Pancreas (tissue), 10 donors: ENCODE results near the gene DMBX1. TPM values are rescaled to one million over a fixed set of nuclear protein-coding genes. Genes with fewer than 3 reads are reported as not detected.

Experiments
- ATAC-seq, 4 donors: fragments of 200-7000 bp; cut with Tn5 transposase; one replicate each; pipeline versions ENCODE4 v1.8.0 to v1.9.1; 2020; ENCODE audit warnings: mild to moderate bottlenecking in 4 of 4, moderate library complexity in 4 of 4
- DNase-seq, 6 donors: peaks; one replicate each; pipeline ENCODE4 v3.0.0-alpha.2; 2020
- FAIRE-seq: peaks from 2 replicates; lab custom pipeline; 2012; peaks lifted over from hg19 to GRCh38; lab: Jason Lieb, UNC
- H3K27ac ChIP-seq, 4 donors: fragments of 200-600 bp; sonication (generic); 1 replicate in 3 of 4; 2 replicates in 1 of 4; pipeline versions ENCODE4 v1.5.0 to v1.8.0; 2020
- H3K27me3 ChIP-seq, 4 donors: fragments of 200-600 bp; one replicate each; pipeline ENCODE4 v1.8.0; 2021
- H3K36me3 ChIP-seq, 3 donors: fragments of 200-600 bp; sonication (generic) in 1 of 3; one replicate each; pipeline versions ENCODE4 v1.5.0 to v1.8.0; 2020 to 2021
- H3K4me1 ChIP-seq, 3 donors: fragments of 200-600 bp; one replicate each; pipeline ENCODE4 v1.8.0; 2021
- H3K4me3 ChIP-seq, 4 donors: fragments of 200-600 bp; sonication (generic) in 2 of 4; one replicate each; pipeline versions ENCODE4 v1.5.0 to v1.8.0; 2020 to 2021
- H3K9me3 ChIP-seq, 4 donors: fragments of 200-600 bp; one replicate each; pipeline ENCODE4 v1.8.0; 2021
- CTCF ChIP-seq, 4 donors: fragments of 200-600 bp; sonication (generic) in 3 of 4; IDR thresholded peaks; one replicate each; pipeline versions ENCODE4 v1.5.0 to v1.8.0; 2021; ENCODE audit warnings: antibody characterized with exemption in 4 of 4
- WGBS, 2 donors: extraction: QIAGEN DNeasy Blood & Tissue Kit; methylation state at CpG; one replicate each; pipeline ENCODE4 v1.1.7; 2013; 5-methylcytosine and 5-hydroxymethylcytosine counted together
- intact Hi-C, 3 donors: fragments of 100-400 bp; cut with DNase I; formaldehyde crosslinking; loops; one replicate each; pipeline versions ENCODE4 v1.11.1 to v1.14.2; 2022
- polyA plus RNA-seq, 2 donors: library from polyadenylated mRNA; stranded (reverse); fragments of 200-250 nt; gene quantifications; one replicate each; pipeline ENCODE4 v1.2.3, GENCODE V29; 2013
- total RNA-seq, 6 donors: library from RNA; stranded (reverse); fragmentation: NEBNext Ultra II Directional in 4 of 6; extraction: Animal tissue kit (Norgen Biotek cat#: 25700) in 4 of 6; gene quantifications; one replicate each; pipeline versions ENCODE4 v1.2.1 to v1.2.4, GENCODE V29; 2021 to 2023
- donor health status: healthy with polysubstance abuse.
- donor health status: DM: no; HTN: no; CAD: no; lungs with moderate emphysema.
- donor health status: DM: no; HTN: no; CAD: no.
- donor health status: control.
- donor health status: control.
- donor health status: Bipolar disorder and iron deficiency.
- donor health status: DM: yes; HTN: yes; CAD: no.
- donor health status: DM: no; HTN: no; CAD: no.
- donor health status: DM: no; HTN: no; CAD: no.
- donor health status: DM: yes; HTN: yes; CAD: no.

The DMBX1 gene
- total and polyA plus RNA-seq, 8 donors: not detected

- no peaks in the 10 kb centered on the region for H3K4me1 ChIP-seq
- H3K27me3 ChIP-seq: no peaks in the 10 kb centered on the region
- TF ChIP-seq CTCF (IDR thresholded peaks at IDR 0.05): no peak
- no peak for ATAC-seq
- no peak overlapping the region for H3K4me3 ChIP-seq
- DNase-seq: peak in 1 of 6 donors; percentile 42
- WGBS, 2 donors: 75 to 84% methylated on average over 15 of the region's 15 CpGs
- H3K9me3 ChIP-seq: no peaks in the 10 kb centered on the region
- H3K36me3 ChIP-seq: no peaks in the 10 kb centered on the region
- intact Hi-C loops: no loop called here
- no peak for FAIRE-seq
- H3K27ac ChIP-seq: no peak overlapping the region
These were observed 30.7 kb downstream of the DMBX1 start for GRCh38 chr1:46520063-46520911.

GRCh38 chr1:46521414-46521813, 31.8 kb downstream of the DMBX1 start:
- DNase-seq: peak in 1 of 6 donors; percentile 12
- no peaks in the 10 kb centered on the region for H3K36me3 ChIP-seq
- ATAC-seq: no peak
- H3K4me3 ChIP-seq: no peak overlapping the region
- intact Hi-C loops: no loop called here
- WGBS, 2 donors: 87 to 89% methylated on average over 2 of the region's 2 CpGs
- no peak for TF ChIP-seq CTCF (IDR thresholded peaks at IDR 0.05)
- no peak for FAIRE-seq
- peak overlapping the region in 1 of 4 donors; percentile 48 for H3K27ac ChIP-seq
- H3K27me3 ChIP-seq: no peaks in the 10 kb centered on the region
- H3K9me3 ChIP-seq: no peaks in the 10 kb centered on the region
- H3K4me1 ChIP-seq: no peaks in the 10 kb centered on the region

- Histone ChIP-seq H3K27me3 (no peaks in the 10 kb centered on the region), H3K4me3 (no peak overlapping the region), H3K36me3 (no peaks in the 10 kb centered on the region), H3K9me3 (no peaks in the 10 kb centered on the region), H3K27ac (peak overlapping the region; percentile 16 to 48 (median 23)), H3K4me1 (no peaks in the 10 kb centered on the region)
- FAIRE-seq (no peak), DNase-seq (peak in 4 of 6 donors; percentile 43 to 56 (median 48)), ATAC-seq (peak; percentile 58 to 73 (median 66))
- WGBS, 2 donors: 25 to 31% methylated on average over 16 of the region's 16 CpGs
- no peak for TF ChIP-seq CTCF (IDR thresholded peaks at IDR 0.05)
- intact Hi-C loops: no loop called here
These were observed 32.7 kb downstream of the DMBX1 start for GRCh38 chr1:46522184-46522968.

DNA sequence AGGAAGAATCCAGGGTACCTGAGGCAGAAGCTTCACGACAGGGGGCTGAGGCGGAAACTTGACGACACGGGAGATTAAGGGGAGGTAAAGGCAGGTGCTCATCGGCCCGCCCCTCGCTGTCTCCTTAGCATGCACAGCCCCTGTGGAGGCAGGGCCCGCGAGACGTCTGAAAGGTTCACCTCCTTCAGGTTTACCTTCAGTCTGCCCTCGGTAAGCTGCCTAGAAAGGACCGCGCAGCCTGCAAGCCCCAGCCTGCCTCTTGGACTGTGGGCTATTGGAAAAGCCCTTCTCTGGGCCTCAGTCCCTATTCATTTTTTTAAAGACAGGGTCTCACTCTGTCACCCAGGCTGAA, 33.3 kb downstream of the DMBX1 start:
- TF ChIP-seq CTCF (IDR thresholded peaks at IDR 0.05): no peak
- H3K27ac ChIP-seq: peak overlapping the region in 1 of 4 donors; percentile 48
- H3K36me3 ChIP-seq: no peaks in the 10 kb centered on the region
- WGBS, 2 donors: 83 to 85% methylated on average over 13 of the region's 13 CpGs
- peak in 1 of 6 donors; percentile 38 for DNase-seq
- no peaks in the 10 kb centered on the region for H3K9me3 ChIP-seq
- intact Hi-C loops: no loop called here
- H3K4me1 ChIP-seq: no peaks in the 10 kb centered on the region
- no peaks in the 10 kb centered on the region for H3K27me3 ChIP-seq
- FAIRE-seq: no peak
- no peak overlapping the region for H3K4me3 ChIP-seq
- no peak for ATAC-seq
